Right lobe of liver (tissue), 4 donors: ENCODE measurements around the gene WASF3.

Experiments used
- CTCF ChIP-seq, 4 donors: fragments of 200-600 bp in 3 of 4; fragments of 450-650 bp in 1 of 4; IDR thresholded peaks; one replicate each; pipeline versions ENCODE4 v1.5.1 to v1.8.0; 2016 to 2022; ENCODE audit warnings: antibody characterized with exemption in 4 of 4, mild to moderate bottlenecking in 2 of 4
- POLR2A ChIP-seq: fragments of 450-650 bp; IDR thresholded peaks from one replicate; pipeline ENCODE4 v1.6.1; 2017; ENCODE audit warnings: antibody characterized with exemption, mild to moderate bottlenecking
- donor health status: DM: no; HTN: no; CAD: no.
- donor health status: DM: no; HTN: no; CAD: no.
- donor health status: DM: no; HTN: yes; CAD: no.

- no peak for TF ChIP-seq POLR2A
- no peak for TF ChIP-seq CTCF (IDR thresholded peaks at IDR 0.05)
Observed at GRCh38 chr13:26571518-26571917, 14.0 kb downstream of the WASF3 start.
